Measurements from ENCODE around the gene FHIT.

Gene FHIT

DNA sequence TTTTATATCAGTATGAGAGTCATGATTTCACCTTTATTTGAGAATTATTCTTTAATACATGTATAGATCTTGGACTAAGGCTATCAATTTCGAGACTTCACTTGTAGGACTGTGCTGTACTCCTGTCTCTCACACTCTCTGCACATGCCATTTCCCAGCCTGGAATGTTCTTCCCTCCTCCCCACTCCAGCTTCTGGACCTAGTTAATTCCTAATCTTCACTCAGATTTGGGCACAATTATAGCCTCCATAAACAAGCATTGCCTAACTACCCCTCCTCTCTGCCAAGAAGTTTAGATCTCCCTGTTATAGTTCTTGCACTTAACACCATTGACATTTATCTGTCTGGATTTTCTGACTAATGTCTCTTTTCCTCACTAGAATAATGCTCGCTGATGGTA is 88.3 kb downstream of the FHIT start:
- Mint-ChIP-seq H3K4me1 (no peaks in the 10 kb centered on the region), H3K27me3 (no peaks in the 10 kb centered on the region), H3K27ac (no peak overlapping the region), H3K4me3 (no peak overlapping the region), H3K9me3 (peaks cover 6 to 14% of the 10 kb centered on the region in 2 donors)
- ATAC-seq: no peak
- no peak for DNase-seq

DNA sequence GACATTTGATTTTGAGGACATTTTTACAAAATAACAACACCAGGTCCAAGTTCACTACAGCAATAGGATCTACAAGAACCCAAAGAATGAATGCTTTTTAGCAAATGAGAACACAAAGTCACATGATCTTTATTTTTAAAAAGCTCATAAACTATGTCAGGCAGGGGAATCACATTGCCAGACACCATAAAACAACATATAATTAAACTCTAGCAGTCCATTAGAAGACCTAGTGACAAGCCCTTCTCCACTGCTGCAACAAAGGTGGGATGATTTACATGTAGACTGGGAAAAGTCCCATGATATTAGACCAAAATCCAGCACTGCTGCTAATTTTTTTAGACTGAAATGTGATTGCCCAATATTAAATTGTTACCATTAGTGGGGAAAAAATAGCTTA is 92.6 kb downstream of the FHIT start:
- ATAC-seq (no peak), DNase-seq (no peak)
- Mint-ChIP-seq H3K9me3 (peaks cover 0 to 6% of the 10 kb centered on the region in 2 donors), H3K27me3 (no peaks in the 10 kb centered on the region), H3K4me1 (no peaks in the 10 kb centered on the region), H3K4me3 (no peak overlapping the region), H3K27ac (no peak overlapping the region)

GRCh38 chr3:61158216-61158615 is 93.0 kb downstream of the FHIT start:
- ATAC-seq (no peak), DNase-seq (no peak)
- Mint-ChIP-seq H3K9me3 (peaks cover 0 to 5% of the 10 kb centered on the region in 2 donors), H3K27me3 (no peaks in the 10 kb centered on the region), H3K4me3 (no peak overlapping the region), H3K4me1 (no peaks in the 10 kb centered on the region), H3K27ac (no peak overlapping the region)

GRCh38 chr3:61157414-61157813 is 93.8 kb downstream of the FHIT start:
- H3K4me3 Mint-ChIP-seq: no peak overlapping the region
- no peaks in the 10 kb centered on the region for H3K9me3 Mint-ChIP-seq
- ATAC-seq (no peak), DNase-seq (no peak)
- H3K27me3 Mint-ChIP-seq: no peaks in the 10 kb centered on the region
- H3K4me1 Mint-ChIP-seq: no peaks in the 10 kb centered on the region
- H3K27ac Mint-ChIP-seq: no peak overlapping the region

GRCh38 chr3:61155701-61156292 is 95.5 kb downstream of the FHIT start:
- no peak overlapping the region for H3K4me3 Mint-ChIP-seq
- peaks cover 0 to 4% of the 10 kb centered on the region in 2 donors for H3K9me3 Mint-ChIP-seq
- H3K4me1 Mint-ChIP-seq: no peaks in the 10 kb centered on the region
- no peaks in the 10 kb centered on the region for H3K27me3 Mint-ChIP-seq
- no peak overlapping the region for H3K27ac Mint-ChIP-seq
- ATAC-seq (no peak), DNase-seq (no peak)

- H3K9me3 Mint-ChIP-seq: peaks cover 0 to 4% of the 10 kb centered on the region in 2 donors
- no peak overlapping the region for H3K4me3 Mint-ChIP-seq
- no peaks in the 10 kb centered on the region for H3K4me1 Mint-ChIP-seq
Observed at GRCh38 chr3:61154457-61155198, 96.6 kb downstream of the FHIT start.

DNA sequence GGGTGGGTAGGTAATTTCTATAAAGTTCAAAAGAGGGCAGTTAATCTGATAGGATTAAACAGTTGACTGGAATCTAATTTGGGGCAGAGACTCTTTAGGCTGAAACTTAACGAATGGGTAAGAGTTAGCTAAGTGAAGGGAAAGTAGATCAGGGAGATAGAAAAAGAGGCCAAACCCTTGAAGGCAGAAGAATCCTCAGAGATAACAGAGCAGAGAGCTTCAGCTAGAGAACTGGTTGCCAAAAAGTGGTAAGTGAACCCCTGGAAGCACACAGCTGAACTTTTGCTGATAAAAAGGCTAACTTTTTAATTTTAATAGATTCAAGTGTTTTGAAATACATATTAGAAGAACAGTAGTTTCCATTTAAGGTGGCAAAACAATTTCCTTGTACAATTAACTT is 99.2 kb downstream of the FHIT start:
- no peaks in the 10 kb centered on the region for H3K4me1 Mint-ChIP-seq
- H3K9me3 Mint-ChIP-seq: peaks cover 0 to 4% of the 10 kb centered on the region in 2 donors
- ATAC-seq (no peak), DNase-seq (no peak)
- no peak overlapping the region for H3K27ac Mint-ChIP-seq
- no peak overlapping the region for H3K4me3 Mint-ChIP-seq
- H3K27me3 Mint-ChIP-seq: no peaks in the 10 kb centered on the region

More at GRCh38 chr3:61154457-61155198, 96.6 kb downstream of the FHIT start:
- Mint-ChIP-seq H3K27ac (no peak overlapping the region), H3K27me3 (no peaks in the 10 kb centered on the region)
- ATAC-seq (no peak), DNase-seq (no peak)

- peaks cover 5 to 7% of the 10 kb centered on the region in 2 donors for H3K9me3 Mint-ChIP-seq
- no peak overlapping the region for H3K4me3 Mint-ChIP-seq
- H3K27me3 Mint-ChIP-seq: no peaks in the 10 kb centered on the region
- H3K27ac Mint-ChIP-seq: no peak overlapping the region
- no peaks in the 10 kb centered on the region for H3K4me1 Mint-ChIP-seq
- DNase-seq: no peak
- no peak for ATAC-seq
Observed at GRCh38 chr3:61149236-61149635, 102.0 kb downstream of the FHIT start.

GRCh38 chr3:61146010-61146890 is 105.0 kb downstream of the FHIT start:
- no peak for DNase-seq
- Mint-ChIP-seq H3K27ac (no peak overlapping the region), H3K4me1 (no peaks in the 10 kb centered on the region), H3K27me3 (no peaks in the 10 kb centered on the region), H3K4me3 (no peak overlapping the region), H3K9me3 (peaks cover 8 to 9% of the 10 kb centered on the region in 2 donors)
- no peak for ATAC-seq

GRCh38 chr3:61141697-61142096 is 109.6 kb downstream of the FHIT start:
- DNase-seq (no peak), ATAC-seq (no peak)
- Mint-ChIP-seq H3K27me3 (no peaks in the 10 kb centered on the region), H3K4me3 (no peak overlapping the region), H3K4me1 (no peaks in the 10 kb centered on the region), H3K9me3 (peaks cover 4 to 9% of the 10 kb centered on the region in 2 donors), H3K27ac (no peak overlapping the region)

GRCh38 chr3:61141227-61141626 is 110.0 kb downstream of the FHIT start:
- Mint-ChIP-seq H3K4me1 (no peaks in the 10 kb centered on the region), H3K27me3 (no peaks in the 10 kb centered on the region), H3K4me3 (no peak overlapping the region), H3K27ac (no peak overlapping the region), H3K9me3 (peaks cover 4 to 9% of the 10 kb centered on the region in 2 donors)
- DNase-seq (no peak), ATAC-seq (no peak)

DNA sequence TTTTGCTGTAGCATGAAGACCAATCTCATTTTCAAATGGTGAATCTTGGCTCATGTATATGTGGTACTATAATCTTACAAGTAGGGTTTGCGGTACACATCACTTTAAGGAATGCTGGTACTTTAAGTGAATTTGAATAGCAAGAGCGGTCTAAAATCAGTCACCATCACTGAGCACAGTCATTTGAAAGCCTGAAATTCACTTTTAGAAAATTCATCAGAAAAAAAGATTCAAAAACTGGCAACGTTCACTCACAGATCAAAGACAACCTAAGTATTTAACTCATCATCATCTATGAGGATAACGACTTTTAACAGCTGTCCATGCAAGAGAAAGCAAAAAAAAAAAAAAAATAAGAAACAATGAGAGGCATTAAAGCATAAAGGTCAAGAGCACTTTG is 111.6 kb downstream of the FHIT start:
- ATAC-seq (no peak), DNase-seq (no peak)
- Mint-ChIP-seq H3K27me3 (no peaks in the 10 kb centered on the region), H3K27ac (no peak overlapping the region), H3K4me1 (no peaks in the 10 kb centered on the region), H3K4me3 (no peak overlapping the region), H3K9me3 (peaks cover 4 to 7% of the 10 kb centered on the region in 2 donors)

- Mint-ChIP-seq H3K4me1 (no peaks in the 10 kb centered on the region), H3K4me3 (no peak overlapping the region), H3K27me3 (no peaks in the 10 kb centered on the region), H3K9me3 (no peaks in the 10 kb centered on the region), H3K27ac (no peak overlapping the region)
- ATAC-seq (no peak), DNase-seq (no peak)
Observed at GRCh38 chr3:61138401-61138800, 112.9 kb downstream of the FHIT start.

DNA sequence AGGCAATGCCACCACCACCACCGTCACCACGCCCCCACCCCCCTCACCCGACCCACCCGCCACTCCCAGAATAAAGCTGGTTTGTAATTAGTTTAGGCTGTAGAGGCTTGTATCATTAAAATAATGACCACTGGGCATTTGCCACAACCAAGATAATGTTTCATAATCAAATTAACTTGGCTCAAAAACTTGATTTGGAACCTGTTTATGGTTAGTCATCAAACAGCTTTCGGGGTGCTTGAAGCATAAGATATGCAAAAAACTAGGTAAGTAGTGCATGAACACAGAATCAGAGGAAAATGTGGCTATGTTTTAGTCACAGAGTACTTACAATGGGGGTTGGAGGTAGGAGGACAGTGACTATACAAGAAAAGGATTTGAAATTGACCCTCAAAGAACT is 115.1 kb downstream of the FHIT start:
- Mint-ChIP-seq H3K27me3 (no peaks in the 10 kb centered on the region), H3K9me3 (no peaks in the 10 kb centered on the region), H3K4me3 (no peak overlapping the region), H3K27ac (no peak overlapping the region), H3K4me1 (no peaks in the 10 kb centered on the region)
- DNase-seq (no peak), ATAC-seq (no peak)

DNA sequence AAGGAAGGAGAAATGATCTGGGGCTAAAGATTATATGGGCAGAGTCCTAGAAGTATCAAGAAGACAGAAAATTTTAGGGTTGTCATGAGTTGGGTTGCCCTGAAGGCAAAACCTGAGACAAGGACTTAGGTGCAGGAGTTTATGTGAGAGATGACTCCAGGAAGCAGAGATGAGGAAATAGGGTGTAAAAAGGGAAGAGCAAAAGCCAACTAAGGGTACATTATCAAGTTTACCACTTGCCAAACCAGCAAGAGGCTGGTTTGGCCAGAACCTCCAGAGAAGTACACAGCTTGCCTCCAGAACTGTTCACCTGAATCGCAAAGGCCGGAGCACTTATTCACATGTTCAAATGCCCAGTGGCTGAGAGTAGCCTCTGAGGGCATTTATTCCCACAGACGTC is 116.7 kb downstream of the FHIT start:
- ATAC-seq: no peak
- no peaks in the 10 kb centered on the region for H3K27me3 Mint-ChIP-seq

GRCh38 chr3:61132062-61132461 is 119.2 kb downstream of the FHIT start:
- Mint-ChIP-seq H3K4me1 (no peaks in the 10 kb centered on the region), H3K9me3 (peaks cover 0 to 3% of the 10 kb centered on the region in 2 donors), H3K4me3 (no peak overlapping the region), H3K27me3 (no peaks in the 10 kb centered on the region), H3K27ac (no peak overlapping the region)
- ATAC-seq (no peak), DNase-seq (no peak)

More for the DNA sequence above, 116.7 kb downstream of the FHIT start:
- DNase-seq: no peak
- Mint-ChIP-seq H3K4me1 (no peaks in the 10 kb centered on the region), H3K27ac (no peak overlapping the region), H3K9me3 (no peaks in the 10 kb centered on the region), H3K4me3 (no peak overlapping the region)
